ENCODE measurements around the gene NEK4.

The NEK4 gene

GRCh38 chr3:52663098-52663497, 107.6 kb downstream of the NEK4 start:
- TF ChIP-seq CTCF (IDR thresholded peaks at IDR 0.05; ENCODE audit: low read depth, low read length): no peak
- DNase-seq (ENCODE audit: extremely low read depth, low read depth): no peak

GRCh38 chr3:52660046-52660445, 110.7 kb downstream of the NEK4 start:
- DNase-seq (ENCODE audit: extremely low read depth, low read depth): no peak
- no peak for TF ChIP-seq CTCF (IDR thresholded peaks at IDR 0.05; ENCODE audit: low read depth, low read length)

Data from AG09319 (cell line).